GM12892 (cell line): ENCODE results near the gene ADD2.
A peak's percentile ranks its signal among the peaks of the same experiment; 100 is the strongest.
"Not testable (repeated sequence)": the region's sequence is repeated elsewhere in the genome, so short reads cannot be mapped to it uniquely, and the experiment has no call there.

Experiments
- DNase-seq: peaks from one replicate; pipeline ENCODE4 v3.0.0; 2011; ENCODE audit not compliant: insufficient read length
- FAIRE-seq: peaks from 2 replicates; lab custom pipeline; 2011; peaks lifted over from hg19 to GRCh38; lab: Jason Lieb, UNC
- POLR2A ChIP-seq: IDR thresholded peaks from 2 replicates; pipeline ENCODE4 v1.6.1; 2011; ENCODE audit warnings: low read depth, low read length, control low read depth
- POLR2AphosphoS5 ChIP-seq: IDR thresholded peaks from 2 replicates; pipeline ENCODE4 v1.6.1; 2011; ENCODE audit warnings: low read depth, low read length, control low read depth
- TAF1 ChIP-seq: IDR thresholded peaks from 2 replicates; pipeline ENCODE4 v1.6.1; 2011; ENCODE audit warnings: low read depth, mild to moderate bottlenecking, control low read depth, low read length, borderline replicate concordance

ADD2 gene

GRCh38 chr2:70657246-70657645 is 110.8 kb downstream of the ADD2 start:
- FAIRE-seq (no peak), DNase-seq (no peak)
- no peak for TF ChIP-seq POLR2AphosphoS5
- TF ChIP-seq POLR2A = no peak
- TF ChIP-seq TAF1 = no peak

- no peak for DNase-seq
- TF ChIP-seq TAF1 (no peak), POLR2AphosphoS5 (no peak), POLR2A (no peak)
- FAIRE-seq = no peak
These were observed 111.5 kb downstream of the ADD2 start for GRCh38 chr2:70656421-70657010.

GRCh38 chr2:70655786-70656185 is 112.2 kb downstream of the ADD2 start:
- no peak for TF ChIP-seq POLR2AphosphoS5
- TF ChIP-seq TAF1 = no peak
- no peak for TF ChIP-seq POLR2A
- no peak for FAIRE-seq
- DNase-seq = no peak

- not testable (repeated sequence) for DNase-seq, FAIRE-seq
These were observed 112.8 kb downstream of the ADD2 start for GRCh38 chr2:70655211-70655610.

GRCh38 chr2:70651727-70652126 is 116.3 kb downstream of the ADD2 start:
- no peak for FAIRE-seq
- no peak for TF ChIP-seq POLR2A
- TF ChIP-seq POLR2AphosphoS5 = no peak
- no peak for TF ChIP-seq TAF1
- no peak for DNase-seq

- no peak for FAIRE-seq
- no peak for TF ChIP-seq TAF1
- DNase-seq = no peak
These were observed 117.0 kb downstream of the ADD2 start for GRCh38 chr2:70651014-70651413.

GRCh38 chr2:70648961-70649360 is 119.0 kb downstream of the ADD2 start:
- FAIRE-seq = no peak
- DNase-seq = no peak
- TF ChIP-seq POLR2AphosphoS5 (no peak), TAF1 (no peak), POLR2A (no peak)

GRCh38 chr2:70647873-70648481 is 120.0 kb downstream of the ADD2 start:
- TF ChIP-seq POLR2AphosphoS5 (no peak), POLR2A (no peak), TAF1 (no peak)
- DNase-seq (peak; percentile 27), FAIRE-seq (peak; percentile 87)

- no peak for FAIRE-seq
- TF ChIP-seq POLR2AphosphoS5 (no peak), POLR2A (no peak), TAF1 (no peak)
- no peak for DNase-seq
These were observed 121.6 kb downstream of the ADD2 start for GRCh38 chr2:70646420-70646818.

- no peak for TF ChIP-seq POLR2A
- TF ChIP-seq TAF1 = no peak
- TF ChIP-seq POLR2AphosphoS5 = no peak
- DNase-seq (no peak), FAIRE-seq (peak; percentile 24)
These were observed 122.1 kb downstream of the ADD2 start for GRCh38 chr2:70645733-70646419.

GRCh38 chr2:70643715-70644114 is 124.3 kb downstream of the ADD2 start:
- FAIRE-seq = no peak
- TF ChIP-seq POLR2A (no peak), POLR2AphosphoS5 (no peak), TAF1 (no peak)
- no peak for DNase-seq

- TF ChIP-seq POLR2A (no peak), POLR2AphosphoS5 (no peak), TAF1 (no peak)
- FAIRE-seq = no peak
- no peak for DNase-seq
These were observed 126.7 kb downstream of the ADD2 start for GRCh38 chr2:70641263-70641784.
